SK-N-MC (cell line): ENCODE results near the gene RALGDS.

Experiments used
- EZH2 ChIP-seq: fragments of 200-600 bp; sonication (generic); IDR thresholded peaks from one replicate; pipeline ENCODE4 v1.6.1; 2017; ENCODE audit warnings: antibody characterized with exemption
- FOXP2 ChIP-seq: optimal IDR thresholded peaks from 2 replicates; pipeline ENCODE3; 2011; ENCODE audit warnings: mild to moderate bottlenecking, moderate library complexity; ENCODE audit not compliant: insufficient read depth; ENCODE audit errors: extremely low read length, control extremely low read depth
- POLR2AphosphoS5 ChIP-seq: IDR thresholded peaks from 2 replicates; pipeline ENCODE4 v1.6.1; 2012; ENCODE audit warnings: mild to moderate bottlenecking, low read depth, low read length, borderline replicate concordance

- TF ChIP-seq EZH2 (no peak), FOXP2 (no peak), POLR2AphosphoS5 (no peak)
Observed at GRCh38 chr9:133104718-133105460, 16.2 kb downstream of the RALGDS start.
